Trophoblast cell (in vitro differentiated cells and primary cell): ENCODE measurements around the gene IL1RAPL2.

Experiments used
- DNase-seq, 2 donors: peaks; one replicate each; pipeline ENCODE4 v3.0.0-alpha.2; 2016
- H2AFZ ChIP-seq: 2 replicates; pipeline ENCODE4 v1.6.1; 2013; ENCODE audit warnings: low read length, moderate library complexity, mild to moderate bottlenecking; ENCODE audit not compliant: insufficient read depth, poor library complexity
- H2AK5ac ChIP-seq: 2 replicates; pipeline ENCODE4 v1.6.1; 2013; ENCODE audit warnings: mild to moderate bottlenecking, low read length
- H2BK120ac ChIP-seq: 2 replicates; pipeline ENCODE4 v1.6.1; 2013; ENCODE audit warnings: low read length, mild to moderate bottlenecking, moderate library complexity; ENCODE audit not compliant: insufficient read depth, poor library complexity
- H2BK12ac ChIP-seq: 2 replicates; pipeline ENCODE4 v1.6.1; 2013; ENCODE audit warnings: mild to moderate bottlenecking, low read length, moderate library complexity
- H2BK5ac ChIP-seq: 2 replicates; pipeline ENCODE4 v1.6.1; 2013; ENCODE audit warnings: low read length, low read depth, moderate library complexity, mild to moderate bottlenecking; ENCODE audit not compliant: poor library complexity
- H3K14ac ChIP-seq: 2 replicates; pipeline ENCODE4 v1.6.1; 2013; ENCODE audit warnings: mild to moderate bottlenecking, low read length
- H3K18ac ChIP-seq: 2 replicates; pipeline ENCODE4 v1.6.1; 2013; ENCODE audit warnings: mild to moderate bottlenecking, low read length
- H3K23ac ChIP-seq: 2 replicates; pipeline ENCODE4 v1.6.1; 2013; ENCODE audit warnings: low read length
- H3K27ac ChIP-seq: 2 replicates; pipeline ENCODE4 v1.5.1; 2013; ENCODE audit warnings: low read depth, mild to moderate bottlenecking, inconsistent platforms, low read length, moderate library complexity
- H3K27me3 ChIP-seq: 2 replicates; pipeline ENCODE4 v1.6.1; 2013; ENCODE audit warnings: inconsistent platforms, mild to moderate bottlenecking, low read length, moderate library complexity; ENCODE audit not compliant: insufficient read depth
- H3K36me3 ChIP-seq, 2 experiments: 1 replicate in 1 of 2; 2 replicates in 1 of 2; pipeline ENCODE4 v1.6.1; 2013; ENCODE audit warnings: low read length in 2 of 2, mild to moderate bottlenecking in 2 of 2, moderate library complexity in 1 of 2; ENCODE audit not compliant: insufficient read depth in 2 of 2, control insufficient read depth in 1 of 2
- H3K4ac ChIP-seq: 2 replicates; pipeline ENCODE4 v1.6.1; 2013; ENCODE audit warnings: low read depth, mild to moderate bottlenecking, low read length, moderate library complexity
- H3K4me1 ChIP-seq, 2 experiments: 1 replicate in 1 of 2; 2 replicates in 1 of 2; pipeline ENCODE4 v1.6.1; 2013; ENCODE audit warnings: low read length in 2 of 2, mild to moderate bottlenecking in 2 of 2, moderate library complexity in 1 of 2; ENCODE audit not compliant: insufficient read depth in 2 of 2, control insufficient read depth in 1 of 2
- H3K4me2 ChIP-seq: 2 replicates; pipeline ENCODE4 v1.6.1; 2013; ENCODE audit warnings: inconsistent platforms, mild to moderate bottlenecking, low read length, moderate library complexity
- H3K4me3 ChIP-seq: 2 replicates; pipeline ENCODE4 v1.5.1; 2013; ENCODE audit warnings: mild to moderate bottlenecking, low read depth, low read length, inconsistent platforms
- H3K79me1 ChIP-seq: one replicate; pipeline ENCODE4 v1.6.1; 2013; ENCODE audit warnings: low read length
- H3K79me2 ChIP-seq: 2 replicates; pipeline ENCODE4 v1.6.1; 2013; ENCODE audit warnings: low read length, mild to moderate bottlenecking; ENCODE audit not compliant: control insufficient read depth, insufficient read depth, poor library complexity
- H3K9ac ChIP-seq: 2 replicates; pipeline ENCODE4 v1.6.1; 2013; ENCODE audit warnings: mild to moderate bottlenecking, low read length
- H3K9me3 ChIP-seq: 2 replicates; pipeline ENCODE4 v1.6.1; 2013; ENCODE audit warnings: low read depth, mild to moderate bottlenecking, control low read depth, inconsistent platforms, low read length; ENCODE audit not compliant: insufficient read depth
- H4K12ac ChIP-seq: 2 replicates; pipeline ENCODE4 v1.6.1; 2013; ENCODE audit warnings: low read depth, mild to moderate bottlenecking, low read length, moderate library complexity
- H4K8ac ChIP-seq: 2 replicates; pipeline ENCODE4 v1.6.1; 2013; ENCODE audit warnings: low read depth, mild to moderate bottlenecking, low read length, moderate library complexity
- H4K91ac ChIP-seq: one replicate; pipeline ENCODE4 v1.6.1; 2013; ENCODE audit warnings: low read depth, mild to moderate bottlenecking, low read length, moderate library complexity
- WGBS: extraction: QIAGEN DNeasy Blood & Tissue Kit; methylation state at CpG from one replicate; pipeline ENCODE4 v1.1.7; 2013; ENCODE audit warnings: missing lambda C conversion rate; ENCODE audit not compliant: insufficient read length, insufficient coverage; ENCODE audit errors: extremely low coverage; 5-methylcytosine and 5-hydroxymethylcytosine counted together

Gene IL1RAPL2

GRCh38 chrX:104953251-104953650 is 387.3 kb downstream of the IL1RAPL2 start:
- Histone ChIP-seq H3K14ac (no peak overlapping the region), H3K79me1 (no peaks in the 10 kb centered on the region), H3K4ac (no peak overlapping the region), H2BK5ac (no peak overlapping the region), H2AFZ (no peak overlapping the region), H3K79me2 (no peaks in the 10 kb centered on the region), H4K91ac (no peak overlapping the region), H3K27me3 (no peaks in the 10 kb centered on the region), H3K23ac (no peak overlapping the region), H4K12ac (no peak overlapping the region), H3K4me1 (no peaks in the 10 kb centered on the region), H4K8ac (no peak overlapping the region), H3K4me3 (no peak overlapping the region), H2AK5ac (no peak overlapping the region), H2BK12ac (no peak overlapping the region), H3K18ac (no peak overlapping the region), H3K36me3 (no peaks in the 10 kb centered on the region), H3K9me3 (no peaks in the 10 kb centered on the region), H3K4me2 (no peak overlapping the region), H3K27ac (no peak overlapping the region), H3K9ac (no peak overlapping the region), H2BK120ac (no peak overlapping the region)
- DNase-seq, result no peak

GRCh38 chrX:104961926-104962325 is 395.9 kb downstream of the IL1RAPL2 start:
- no peak overlapping the region for H4K8ac ChIP-seq

GRCh38 chrX:104968241-104968640 is 402.2 kb downstream of the IL1RAPL2 start:
- Histone ChIP-seq H3K9ac (no peak overlapping the region), H3K79me2 (no peaks in the 10 kb centered on the region), H3K4me1 (no peaks in the 10 kb centered on the region), H2BK5ac (no peak overlapping the region), H3K18ac (no peak overlapping the region), H3K23ac (no peak overlapping the region), H4K12ac (no peak overlapping the region), H3K9me3 (no peaks in the 10 kb centered on the region), H3K79me1 (no peaks in the 10 kb centered on the region), H3K4me2 (no peak overlapping the region), H2AK5ac (no peak overlapping the region), H4K91ac (no peak overlapping the region), H3K4ac (no peak overlapping the region), H4K8ac (no peak overlapping the region), H3K27ac (no peak overlapping the region), H2BK120ac (no peak overlapping the region), H3K4me3 (no peak overlapping the region), H3K36me3 (no peaks in the 10 kb centered on the region), H3K14ac (no peak overlapping the region), H2AFZ (no peak overlapping the region), H3K27me3 (no peaks in the 10 kb centered on the region), H2BK12ac (no peak overlapping the region)
- DNase-seq, result no peak

More at GRCh38 chrX:104961926-104962325, 395.9 kb downstream of the IL1RAPL2 start:
- H3K36me3 ChIP-seq, result no peaks in the 10 kb centered on the region
- H4K12ac ChIP-seq, result no peak overlapping the region
- H2BK120ac ChIP-seq, result no peak overlapping the region
- H2AK5ac ChIP-seq, result no peak overlapping the region
- no peak overlapping the region for H3K18ac ChIP-seq
- no CpG with 5 or more reads among the region's 1 CpG for WGBS
- H3K4me2 ChIP-seq, result no peak overlapping the region
- H3K4ac ChIP-seq, result no peak overlapping the region
- H4K91ac ChIP-seq, result no peak overlapping the region
- H3K79me1 ChIP-seq, result no peaks in the 10 kb centered on the region
- no peak overlapping the region for H2BK5ac ChIP-seq
- H3K27ac ChIP-seq, result no peak overlapping the region
- DNase-seq, result no peak
- no peaks in the 10 kb centered on the region for H3K9me3 ChIP-seq
- H3K4me3 ChIP-seq, result no peak overlapping the region
- H2AFZ ChIP-seq, result no peak overlapping the region
- no peaks in the 10 kb centered on the region for H3K27me3 ChIP-seq
- no peak overlapping the region for H3K14ac ChIP-seq
- no peak overlapping the region for H3K9ac ChIP-seq
- no peak overlapping the region for H2BK12ac ChIP-seq
- no peaks in the 10 kb centered on the region for H3K4me1 ChIP-seq
- H3K23ac ChIP-seq, result no peak overlapping the region
- H3K79me2 ChIP-seq, result no peaks in the 10 kb centered on the region

- Histone ChIP-seq H2BK5ac (no peak overlapping the region), H3K9me3 (no peaks in the 10 kb centered on the region), H2AK5ac (no peak overlapping the region), H3K18ac (no peak overlapping the region), H3K4me2 (no peak overlapping the region), H3K27ac (no peak overlapping the region), H4K8ac (no peak overlapping the region), H2BK12ac (no peak overlapping the region), H3K4me1 (no peaks in the 10 kb centered on the region), H4K12ac (no peak overlapping the region), H3K79me2 (no peaks in the 10 kb centered on the region), H3K4me3 (no peak overlapping the region), H3K14ac (no peak overlapping the region), H3K9ac (no peak overlapping the region), H3K4ac (no peak overlapping the region), H4K91ac (no peak overlapping the region), H3K23ac (no peak overlapping the region), H2BK120ac (no peak overlapping the region), H3K36me3 (no peaks in the 10 kb centered on the region), H3K79me1 (no peaks in the 10 kb centered on the region), H2AFZ (no peak overlapping the region), H3K27me3 (no peaks in the 10 kb centered on the region)
- DNase-seq, result no peak
- no CpG with 5 or more reads among the region's 1 CpG for WGBS
Measured at GRCh38 chrX:104972737-104973136, 406.7 kb downstream of the IL1RAPL2 start.

- Histone ChIP-seq H3K4me2 (no peak overlapping the region), H2BK120ac (no peak overlapping the region), H2BK5ac (no peak overlapping the region), H3K18ac (no peak overlapping the region), H3K79me1 (no peaks in the 10 kb centered on the region), H3K79me2 (no peaks in the 10 kb centered on the region), H2BK12ac (no peak overlapping the region), H4K91ac (no peak overlapping the region), H3K4ac (no peak overlapping the region), H3K4me1 (no peaks in the 10 kb centered on the region), H2AFZ (no peak overlapping the region), H3K4me3 (no peak overlapping the region), H4K12ac (no peak overlapping the region), H4K8ac (no peak overlapping the region), H3K14ac (no peak overlapping the region), H3K9ac (no peak overlapping the region), H3K27ac (no peak overlapping the region), H2AK5ac (no peak overlapping the region), H3K9me3 (no peaks in the 10 kb centered on the region), H3K27me3 (no peaks in the 10 kb centered on the region), H3K36me3 (no peaks in the 10 kb centered on the region), H3K23ac (no peak overlapping the region)
- DNase-seq, result no peak
Measured at GRCh38 chrX:104987063-104987462, 421.1 kb downstream of the IL1RAPL2 start.
